ENCODE measurements around the gene EPN1. TPM values are rescaled to one million over a fixed set of nuclear protein-coding genes. Genes with fewer than 3 reads are reported as not detected.

The EPN1 gene
- total RNA-seq, 2 experiments from 2014 or later: 39.0 to 40.5 TPM

GRCh38 chr19:55640043-55640576, 34.9 kb upstream of the EPN1 start:
- ChIA-PET POLR2A (interaction anchor here (0.7 to 2.0 kb wide), 8 partner anchors 9 to 59 kb away, joined by 3 to 13 read pairs (median 4); partner anchors contain the start of genes FIZ1, U2AF2, ZNF524 and ZNF784), CTCF (interaction anchor here (0.7 to 5.0 kb wide), 7 partner anchors 9 to 136 kb away, joined by 3 to 29 read pairs (median 7); partner anchors contain the start of genes FIZ1, U2AF2, ZNF524 and ZNF784)
- H3K27ac Mint-ChIP-seq: peak overlapping the region; percentile 84
- peaks cover 71% of the 10 kb centered on the region for H3K4me1 Mint-ChIP-seq (ENCODE audit: low read depth)
- peak; percentile 47 for TF ChIP-seq CTCF (IDR thresholded peaks at IDR 0.05)
- peaks cover 9% of the 10 kb centered on the region for H3K36me3 ChIP-seq (ENCODE audit: insufficient read depth, low read length)
- DNase-seq (peak in 13 of 14 experiments; percentile 63 to 93 (median 73)), ATAC-seq (ENCODE audit: poor library complexity) (peak; percentile 50)
- H3K9me3 ChIP-seq (ENCODE audit: control insufficient read depth in 1 of 2, insufficient read depth in 1 of 2, low read length in 2 of 2): peaks cover 0 to 5% of the 10 kb centered on the region in 2 experiments
- H3K36me3 Mint-ChIP-seq (ENCODE audit: low read depth): peaks cover 41% of the 10 kb centered on the region
- intact Hi-C loops (cut with DNase I, micrococcal nuclease): loop anchor here in 1 of 2 experiments (1.0 to 5.0 kb wide), 3 partner anchors 8 to 253 kb away; partner anchors contain the start of genes FIZ1 and RPL28
- peak overlapping the region; percentile 45 for H3K4me3 ChIP-seq (ENCODE audit: low read length)
- H3K4me3 Mint-ChIP-seq: peak overlapping the region; percentile 81
- no peaks in the 10 kb centered on the region for H3K27me3 Mint-ChIP-seq
- H3K4me1 ChIP-seq (ENCODE audit: insufficient read depth, low read length): peaks cover 87% of the 10 kb centered on the region
- no peaks in the 10 kb centered on the region for H3K27me3 ChIP-seq (ENCODE audit: control insufficient read depth in 1 of 2, insufficient read depth in 2 of 2, low read length in 2 of 2)
- H3K27ac ChIP-seq (ENCODE audit: low read depth in 1 of 2, low read length in 2 of 2): peak overlapping the region; percentile 76 to 78
- H3K9me3 Mint-ChIP-seq: peaks cover 3% of the 10 kb centered on the region

GRCh38 chr19:55640577-55641425, 34.2 kb upstream of the EPN1 start, which contains the start of gene ZNF580:
Gene ZNF580, plus strand, starts transcription at chr19:55641002. Its CDS starts 1,507 bp downstream, at chr19:55642509.
- Histone ChIP-seq H3K9me3 (ENCODE audit: control insufficient read depth in 1 of 2, insufficient read depth in 1 of 2, low read length in 2 of 2) (peaks cover 0 to 5% of the 10 kb centered on the region in 2 experiments), H3K27ac (ENCODE audit: low read depth in 1 of 2, low read length in 2 of 2) (peak within 1 kb of the TSS; percentile 76 to 78), H3K27me3 (ENCODE audit: control insufficient read depth in 1 of 2, insufficient read depth in 2 of 2, low read length in 2 of 2) (no peaks in the 10 kb centered on the region), H3K4me1 (ENCODE audit: insufficient read depth, low read length) (peaks cover 86% of the 10 kb centered on the region), H3K36me3 (ENCODE audit: insufficient read depth, low read length) (peaks cover 15% of the 10 kb centered on the region), H3K4me3 (ENCODE audit: low read length) (peak within 1 kb of the TSS; percentile 78)
- Mint-ChIP-seq H3K4me1 (ENCODE audit: low read depth) (peaks cover 68% of the 10 kb centered on the region), H3K4me3 (peak within 1 kb of the TSS; percentile 86), H3K27ac (peak within 1 kb of the TSS; percentile 84), H3K27me3 (no peaks in the 10 kb centered on the region), H3K36me3 (ENCODE audit: low read depth) (peaks cover 34% of the 10 kb centered on the region), H3K9me3 (peaks cover 3% of the 10 kb centered on the region)
- ChIA-PET POLR2A (interaction anchor here (0.6 to 2.0 kb wide), 6 partner anchors 9 to 53 kb away, joined by 3 to 13 read pairs (median 6); partner anchors contain the start of genes FIZ1, U2AF2, ZNF524 and ZNF784), CTCF (interaction anchor here (0.7 to 5.0 kb wide), 6 partner anchors 9 to 137 kb away, joined by 3 to 29 read pairs (median 8); partner anchors contain the start of genes U2AF2, ZNF784 and ZNF865)
- intact Hi-C loops (cut with DNase I, micrococcal nuclease): loop anchor here in 1 of 2 experiments (1.0 to 5.0 kb wide), 3 partner anchors 8 to 254 kb away; partner anchors contain the start of genes FIZ1 and RPL28
- DNase-seq (peak in 11 of 14 experiments; percentile 34 to 78 (median 55)), ATAC-seq (ENCODE audit: poor library complexity) (peak; percentile 7)
- TF ChIP-seq CTCF (IDR thresholded peaks at IDR 0.05): no peak

All from CD4-positive, alpha-beta T cell (primary cell).